ENCODE results near the gene ZNF853.

ZNF853 gene

GRCh38 chr7:6608081-6608480, 7.3 kb upstream of the ZNF853 start:
- no peak for FAIRE-seq
- no peak for DNase-seq (ENCODE audit: insufficient read length, low spot score)
- TF ChIP-seq CTCF (IDR thresholded peaks at IDR 0.05; ENCODE audit: insufficient read depth, missing control alignments): no peak

GRCh38 chr7:6608794-6609193, 6.6 kb upstream of the ZNF853 start:
- TF ChIP-seq CTCF (IDR thresholded peaks at IDR 0.05; ENCODE audit: insufficient read depth, missing control alignments): no peak
- no peak for FAIRE-seq
- no peak for DNase-seq (ENCODE audit: insufficient read length, low spot score)

- no peak for FAIRE-seq
- DNase-seq (ENCODE audit: insufficient read length, low spot score): no peak
- no peak for TF ChIP-seq CTCF (IDR thresholded peaks at IDR 0.05; ENCODE audit: insufficient read depth, missing control alignments)
Measured at GRCh38 chr7:6612819-6613218, 2.6 kb upstream of the ZNF853 start.

GRCh38 chr7:6613706-6614105, 1.7 kb upstream of the ZNF853 start:
- TF ChIP-seq CTCF (IDR thresholded peaks at IDR 0.05; ENCODE audit: insufficient read depth, missing control alignments): no peak
- FAIRE-seq: no peak
- DNase-seq (ENCODE audit: insufficient read length, low spot score): no peak

- DNase-seq (ENCODE audit: insufficient read length, low spot score) (no peak), FAIRE-seq (no peak)
- no peak for TF ChIP-seq CTCF (IDR thresholded peaks at IDR 0.05; ENCODE audit: insufficient read depth, missing control alignments)
Measured at GRCh38 chr7:6615723-6616555, 529 bp downstream of the ZNF853 start.

- TF ChIP-seq CTCF (IDR thresholded peaks at IDR 0.05; ENCODE audit: insufficient read depth, missing control alignments): no peak
- DNase-seq (ENCODE audit: insufficient read length, low spot score): no peak
- FAIRE-seq: no peak
Measured at GRCh38 chr7:6616854-6617643, 1.6 kb downstream of the ZNF853 start.

GRCh38 chr7:6618621-6619020, 3.2 kb downstream of the ZNF853 start:
- no peak for DNase-seq (ENCODE audit: insufficient read length, low spot score)
- FAIRE-seq: no peak
- TF ChIP-seq CTCF (IDR thresholded peaks at IDR 0.05; ENCODE audit: insufficient read depth, missing control alignments): no peak

Measured in D721Med (cell line).